ENCODE data around the gene KANSL2.
"Not testable (repeated sequence)": the region's sequence is repeated elsewhere in the genome, so short reads cannot be mapped to it uniquely, and the experiment has no call there.

Gene KANSL2

DNA sequence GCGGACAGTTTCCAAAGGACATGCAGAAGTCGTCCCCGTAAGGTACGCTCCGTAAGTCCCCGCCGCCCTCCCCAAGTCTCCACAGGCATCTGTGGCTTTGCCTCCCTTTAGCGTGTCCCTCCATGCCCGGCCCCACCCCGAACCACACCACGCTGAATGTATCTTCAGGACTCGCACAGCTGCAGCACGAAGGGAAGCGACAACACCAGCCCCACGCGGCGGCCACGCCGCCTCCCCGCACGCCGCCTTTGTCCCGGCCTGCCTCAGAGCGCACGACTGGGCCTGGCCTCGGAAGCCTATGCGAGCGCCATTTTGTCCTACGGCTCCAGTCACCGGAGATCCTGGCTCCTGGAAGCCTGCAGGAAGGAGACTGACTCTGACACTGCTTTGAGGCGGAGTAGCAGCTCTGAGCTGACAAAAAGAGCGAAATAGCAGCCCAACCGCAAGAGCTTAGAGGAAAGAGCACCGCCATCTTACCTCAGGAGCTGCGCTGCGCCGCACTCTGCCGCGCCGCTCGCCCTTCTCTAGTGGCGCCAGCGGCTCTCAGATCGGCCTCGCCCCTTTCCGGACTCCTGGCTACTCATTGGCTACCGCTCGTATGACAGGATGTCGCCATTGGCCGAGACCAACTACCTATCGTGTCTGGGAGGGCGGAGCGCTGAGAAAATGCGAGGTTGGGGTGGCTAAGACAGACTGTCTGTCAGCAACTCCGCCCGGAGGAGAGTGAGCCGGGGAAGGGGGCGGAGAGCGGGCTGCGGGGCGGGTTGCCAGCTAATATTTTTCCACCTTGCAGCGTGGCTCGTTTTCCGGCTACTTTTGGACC is at the start of gene KANSL2:
Gene KANSL2, minus strand, starts transcription at position 529 of the 823 bp plus-strand sequence. CDS start 606 bp downstream, outside the sequence.
- DNase-seq (ENCODE audit: low read depth in 2 of 2), result peak; percentile 94 to 97

DNA sequence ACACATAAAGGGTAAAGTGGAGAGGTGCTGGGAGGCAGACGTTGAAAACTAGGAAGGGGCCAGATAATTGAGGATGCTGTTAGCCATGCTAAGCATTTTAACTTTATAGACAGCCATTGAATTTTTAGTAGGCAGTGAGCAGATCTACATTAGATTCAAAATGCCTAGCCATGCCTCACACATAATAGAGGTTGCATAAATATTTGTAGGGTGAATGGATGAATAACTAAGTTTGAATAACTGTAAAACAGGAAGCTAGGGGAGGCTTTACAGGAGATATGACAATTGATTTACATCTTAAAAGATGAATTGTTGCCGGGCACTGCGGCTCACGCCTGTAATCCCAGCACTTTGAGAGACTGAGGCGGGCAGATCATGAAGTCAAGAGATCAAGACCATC is 46.8 kb upstream of the KANSL2 start:
- DNase-seq (ENCODE audit: low read depth in 2 of 2), result no peak

DNA sequence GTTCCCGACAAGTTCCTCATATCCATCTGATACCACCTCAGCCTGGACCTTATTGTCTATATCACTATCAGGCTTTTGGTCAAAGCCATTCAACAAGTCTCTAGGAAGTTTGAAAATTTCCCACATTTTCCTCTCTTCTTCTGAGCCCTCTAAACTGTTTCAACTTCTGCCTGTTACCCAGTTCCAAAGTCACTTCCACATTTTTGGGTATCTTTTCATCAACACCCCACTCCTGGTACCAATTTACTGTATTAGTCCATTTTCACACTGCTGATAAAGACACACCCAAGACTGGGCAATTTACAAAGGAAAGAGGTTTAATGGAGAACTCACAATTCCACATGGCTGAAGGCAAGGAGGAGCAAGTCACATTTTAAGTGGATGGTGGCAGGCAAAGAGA is 38.7 kb upstream of the KANSL2 start:
- DNase-seq (ENCODE audit: low read depth in 2 of 2), result not testable (repeated sequence)

DNA sequence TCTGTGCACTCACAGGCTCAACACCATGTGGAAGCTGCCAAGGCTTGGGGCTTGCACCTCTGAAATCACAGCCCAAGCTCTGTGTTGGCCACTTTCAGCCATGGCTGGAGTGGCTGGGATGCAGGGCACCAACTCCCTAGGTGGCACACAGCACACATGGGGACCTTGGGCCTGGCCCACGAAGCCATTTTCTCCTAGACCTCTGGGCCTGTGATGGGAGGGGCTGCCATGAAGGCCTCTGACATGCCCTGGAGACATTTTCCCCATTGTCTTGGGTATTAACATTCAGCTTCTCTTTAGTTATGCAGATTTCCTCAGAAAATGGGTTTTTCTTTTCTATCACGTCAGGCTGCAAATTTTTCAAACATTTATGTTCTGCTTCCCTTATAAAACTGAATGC is 38.1 kb upstream of the KANSL2 start:
- DNase-seq (ENCODE audit: low read depth in 2 of 2), result not testable (repeated sequence)

GRCh38 chr12:48719002-48719401 is 37.0 kb upstream of the KANSL2 start:
- DNase-seq (ENCODE audit: low read depth in 2 of 2), result not testable (repeated sequence)

DNA sequence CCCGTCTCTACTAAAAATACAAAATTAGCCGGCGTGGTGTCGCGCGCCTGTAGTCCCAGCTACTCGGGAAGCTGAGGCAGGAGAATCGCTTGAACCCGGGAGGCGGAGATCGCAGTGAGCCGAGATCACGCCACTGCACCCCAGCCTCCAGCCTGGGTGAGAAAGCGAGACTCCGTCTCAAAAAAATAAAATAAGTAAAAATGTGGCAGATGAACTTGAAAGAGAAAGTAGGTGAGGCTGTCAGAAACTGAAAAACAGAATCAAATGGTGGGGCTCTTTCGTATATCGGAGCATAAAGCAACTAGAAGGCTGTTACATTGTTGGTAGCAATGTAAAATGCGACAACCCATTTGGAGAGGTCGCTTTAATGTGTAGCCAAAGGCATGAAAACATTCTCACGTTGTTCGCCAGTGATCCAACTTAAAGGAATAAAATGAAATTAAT is 35.2 kb upstream of the KANSL2 start:
- DNase-seq (ENCODE audit: low read depth in 2 of 2), result no peak

DNA sequence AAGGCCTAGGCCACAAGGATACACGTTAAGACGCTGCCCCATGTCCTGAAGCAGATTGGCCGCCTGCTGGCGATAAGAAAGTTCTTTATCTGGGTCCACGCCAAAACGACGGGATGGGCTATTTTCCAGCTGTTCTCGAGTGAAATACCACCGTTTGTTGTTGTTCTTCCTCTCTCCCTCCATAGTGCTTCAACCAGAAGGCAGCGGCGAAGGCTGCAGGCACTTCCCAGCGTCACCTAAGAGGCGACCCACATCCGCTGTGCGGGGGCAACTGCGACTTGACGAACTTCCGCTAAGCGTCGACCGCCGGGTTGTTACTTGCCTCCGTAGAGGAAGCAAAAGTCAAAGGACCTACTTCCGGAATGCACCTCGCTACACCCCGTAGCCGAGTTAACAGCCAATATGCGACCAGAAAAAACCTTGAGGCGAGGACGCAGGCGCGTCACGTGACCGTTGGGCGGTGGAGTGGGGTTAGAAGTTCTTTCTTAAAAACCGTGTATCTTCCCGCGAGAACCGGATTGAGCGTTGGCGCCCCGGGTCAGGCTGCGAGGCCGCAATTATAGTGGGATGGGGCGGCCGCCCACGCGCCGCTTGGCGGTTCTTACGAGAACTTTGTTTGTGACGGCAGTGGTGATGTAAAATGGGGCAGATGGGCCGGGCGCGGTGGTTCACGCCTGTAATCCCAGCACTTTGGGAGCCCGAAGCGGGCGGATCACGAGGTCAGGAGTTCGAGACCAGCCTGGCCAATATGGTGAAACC is 34.6 kb upstream of the KANSL2 start, which contains the start of gene CCNT1:
Gene CCNT1, minus strand, starts transcription at position 215 of the 759 bp plus-strand sequence. Its CDS starts 32 bp downstream, at position 183.
- DNase-seq (ENCODE audit: low read depth in 2 of 2), result peak; percentile 96 to 98

DNA sequence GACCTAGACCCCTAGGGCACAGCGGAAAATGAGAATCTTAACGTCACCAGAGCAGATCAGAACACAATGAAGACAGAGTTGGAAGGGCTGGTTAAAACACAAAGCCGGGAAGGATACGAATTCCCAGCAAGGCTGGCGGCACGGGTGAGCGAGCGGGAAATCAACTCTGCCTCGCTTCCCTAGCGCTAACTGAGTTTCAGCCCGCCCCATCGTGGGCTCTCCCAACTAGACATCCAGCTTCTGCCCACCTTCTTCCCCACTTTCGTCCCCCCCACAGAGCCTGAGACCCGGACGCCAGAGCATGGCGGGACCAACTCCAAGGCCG is 34.1 kb upstream of the KANSL2 start:
- no peak for DNase-seq (ENCODE audit: low read depth in 2 of 2)

GRCh38 chr12:48712209-48712608 is 30.2 kb upstream of the KANSL2 start:
- no peak for DNase-seq (ENCODE audit: low read depth in 2 of 2)

GRCh38 chr12:48698822-48699221 is 16.8 kb upstream of the KANSL2 start:
- DNase-seq (ENCODE audit: low read depth in 2 of 2), result not testable (repeated sequence)

- DNase-seq (ENCODE audit: low read depth in 2 of 2), result no peak
These were observed 14.6 kb upstream of the KANSL2 start for GRCh38 chr12:48696626-48697025.

- no peak for DNase-seq (ENCODE audit: low read depth in 2 of 2)
These were observed 13.8 kb upstream of the KANSL2 start for GRCh38 chr12:48695859-48696258.

GRCh38 chr12:48694038-48694437 is 12.0 kb upstream of the KANSL2 start:
- no peak for DNase-seq (ENCODE audit: low read depth in 2 of 2)

DNA sequence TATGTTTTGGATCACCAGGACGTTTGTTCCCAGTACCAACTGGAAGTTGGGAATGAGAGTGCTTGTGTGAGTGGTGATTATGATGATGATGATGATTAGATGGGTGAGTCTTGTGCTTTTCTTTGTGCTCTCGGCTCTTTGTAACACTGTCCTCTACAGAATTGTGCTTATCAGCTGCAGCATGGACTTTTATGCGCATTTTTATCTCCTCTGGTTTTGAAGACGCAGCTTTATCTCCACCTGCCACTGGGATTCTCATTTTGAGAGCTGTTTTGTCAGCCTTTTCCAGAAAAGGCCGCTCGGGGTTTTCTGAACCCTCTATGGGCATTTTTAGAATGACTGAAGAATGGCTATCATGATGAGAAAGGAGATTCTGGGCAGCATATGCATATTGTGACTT is 11.5 kb upstream of the KANSL2 start:
- no peak for DNase-seq (ENCODE audit: low read depth in 2 of 2)

DNA sequence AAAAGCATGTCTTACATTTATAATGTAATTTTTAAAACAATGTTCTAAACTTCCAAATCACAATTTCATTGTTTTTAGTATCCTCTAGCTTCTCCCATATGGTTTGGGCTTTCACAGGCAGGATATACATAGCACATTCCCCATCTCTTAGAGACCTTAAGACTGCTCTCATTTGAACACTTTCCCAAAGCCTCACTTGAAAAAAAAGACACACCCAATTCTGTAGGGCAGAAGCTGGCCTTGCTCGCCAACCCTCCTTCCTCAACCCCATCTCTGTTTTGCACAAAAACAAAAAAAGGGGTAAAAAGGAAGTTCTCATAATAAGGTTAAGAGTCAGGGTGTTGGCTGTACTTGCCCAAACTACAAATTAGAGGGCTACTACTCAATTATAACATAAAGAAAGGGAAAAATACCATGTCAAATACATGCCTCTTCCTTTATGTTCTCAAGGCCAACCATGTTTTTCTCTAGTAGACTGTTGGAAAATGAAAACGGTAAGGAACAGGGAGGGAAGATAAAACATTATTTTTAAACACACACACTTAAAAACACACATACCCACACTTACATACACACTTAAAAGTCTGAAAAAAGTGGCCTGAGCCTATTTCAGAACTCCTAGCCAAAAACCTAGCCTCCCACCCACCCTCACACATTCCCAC is 9.9 kb upstream of the KANSL2 start:
- DNase-seq (ENCODE audit: low read depth in 2 of 2), result no peak

DNA sequence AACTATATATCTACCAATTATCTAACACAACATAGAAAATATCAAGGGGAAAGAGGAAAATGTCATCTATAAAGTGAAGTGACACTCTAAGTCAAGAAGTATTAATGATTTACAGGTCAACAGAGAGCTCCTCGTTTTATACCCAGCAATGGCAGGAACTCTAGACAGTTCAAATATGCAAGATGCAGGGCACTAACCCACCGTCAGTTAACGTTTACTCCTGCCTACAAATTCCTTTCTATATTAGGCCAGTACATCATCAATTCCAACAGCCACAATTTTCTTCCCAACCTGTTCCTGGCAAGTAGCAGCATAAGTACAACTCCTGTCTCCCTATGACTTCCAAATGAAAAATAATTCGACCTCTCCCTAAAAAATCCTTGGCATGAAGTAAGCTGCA is 9.0 kb upstream of the KANSL2 start:
- DNase-seq (ENCODE audit: low read depth in 2 of 2), result no peak

DNA sequence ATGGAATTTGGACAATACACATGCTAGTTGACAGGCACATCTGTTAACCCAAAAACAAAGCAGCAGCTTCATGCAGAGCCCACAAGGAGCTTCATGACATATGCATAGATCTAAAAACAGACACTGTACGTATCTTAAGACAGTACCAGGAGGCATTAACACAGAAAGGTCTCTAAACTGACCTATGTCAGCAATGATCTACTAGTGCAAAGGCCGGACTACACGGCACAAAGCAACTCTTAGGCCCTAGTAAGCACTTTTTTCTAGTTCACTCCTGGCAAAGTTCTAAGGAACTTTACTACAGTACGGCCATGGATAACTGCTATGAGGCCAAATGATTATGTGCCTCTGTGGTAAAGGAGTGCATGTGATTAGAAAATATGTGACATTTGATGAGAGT is 8.4 kb upstream of the KANSL2 start:
- DNase-seq (ENCODE audit: low read depth in 2 of 2), result no peak

GRCh38 chr12:48688836-48689235 is 6.8 kb upstream of the KANSL2 start:
- DNase-seq (ENCODE audit: low read depth in 2 of 2), result no peak

DNA sequence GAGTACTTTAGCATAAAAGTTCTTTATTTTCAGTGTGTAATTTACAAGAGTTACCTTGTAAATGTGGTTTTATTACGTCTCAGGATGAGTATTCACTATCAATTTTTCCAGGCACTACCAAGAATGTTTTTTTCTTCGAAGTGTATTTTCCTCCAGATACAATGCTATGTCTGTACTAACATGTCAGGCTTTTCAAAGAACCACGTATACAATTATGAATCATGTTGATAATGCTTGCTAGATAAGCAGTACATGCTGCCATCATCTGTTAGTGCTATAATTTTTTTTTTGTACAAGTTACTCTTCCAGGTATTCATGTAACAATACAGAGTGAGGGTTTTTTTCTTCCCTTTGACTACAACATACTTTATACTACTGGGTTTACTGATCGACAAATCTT is 5.6 kb upstream of the KANSL2 start:
- DNase-seq (ENCODE audit: low read depth in 2 of 2), result no peak

GRCh38 chr12:48686615-48687334 is 4.7 kb upstream of the KANSL2 start:
- no peak for DNase-seq (ENCODE audit: low read depth in 2 of 2)

GRCh38 chr12:48686037-48686595 is 4.1 kb upstream of the KANSL2 start:
- DNase-seq (ENCODE audit: low read depth in 2 of 2), result no peak

Data from stimulated activated CD4-positive, alpha-beta T cell treated with anti-CD3 and anti-CD28 coated beads, Interleukin-12 subunit alpha, Interleukin-12 subunit beta, amount 100 ng/mL, for 24 hours (primary cell).